Ishikawa (cell line): ENCODE measurements around the gene STX1A.

Experiments
- CREB1 ChIP-seq: IDR thresholded peaks from 2 replicates; pipeline ENCODE4 v1.6.1; 2012; ENCODE audit warnings: low read depth
- EP300 ChIP-seq: IDR thresholded peaks from 2 replicates; pipeline ENCODE4 v1.6.1; 2012; ENCODE audit warnings: borderline replicate concordance
- NFIC ChIP-seq: IDR thresholded peaks from 2 replicates; pipeline ENCODE4 v1.6.1; 2012
- TEAD4 ChIP-seq: IDR thresholded peaks from 2 replicates; pipeline ENCODE4 v1.6.1; 2012
- YY1 ChIP-seq: IDR thresholded peaks from 2 replicates; pipeline ENCODE4 v1.6.1; 2012; ENCODE audit warnings: low read depth
- TF ChIP-seq, protein P1 (sequence below): IDR thresholded peaks from 2 replicates; pipeline ENCODE4 v1.6.1; 2012
- TF ChIP-seq, protein P2 (sequence below): IDR thresholded peaks from 2 replicates; pipeline ENCODE4 v1.6.1; 2012; ENCODE audit warnings: low read depth, mild to moderate bottlenecking

DNA sequence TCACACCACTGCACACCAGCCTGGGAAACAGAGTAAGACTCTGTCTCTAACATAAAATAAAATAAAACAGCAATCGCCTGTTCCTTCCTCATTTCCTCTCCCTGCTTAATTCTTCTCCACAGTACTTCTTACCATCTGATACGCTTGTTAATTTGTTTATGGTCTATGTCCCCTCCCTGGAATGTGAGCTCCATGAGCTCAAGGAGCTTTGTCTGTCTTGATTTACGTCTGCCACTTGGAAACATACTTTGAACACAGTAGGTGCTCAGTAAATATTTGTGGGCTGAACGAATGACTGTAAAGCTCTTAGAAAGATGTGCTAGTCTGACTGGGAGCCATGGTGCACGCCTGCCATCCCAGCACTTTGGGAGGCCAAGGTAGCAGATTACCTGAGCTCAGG lies 9.1 kb upstream of the STX1A start:
- TF ChIP-seq CREB1 (no peak), EP300 (no peak), TEAD4 (0 out of 2 replicates have a peak, but pooled peaks have one; percentile 26), NFIC (no peak), YY1 (no peak)
- TF ChIP-seq, protein P1, sequence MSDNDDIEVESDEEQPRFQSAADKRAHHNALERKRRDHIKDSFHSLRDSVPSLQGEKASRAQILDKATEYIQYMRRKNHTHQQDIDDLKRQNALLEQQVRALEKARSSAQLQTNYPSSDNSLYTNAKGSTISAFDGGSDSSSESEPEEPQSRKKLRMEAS = no peak
- TF ChIP-seq, protein P2, sequence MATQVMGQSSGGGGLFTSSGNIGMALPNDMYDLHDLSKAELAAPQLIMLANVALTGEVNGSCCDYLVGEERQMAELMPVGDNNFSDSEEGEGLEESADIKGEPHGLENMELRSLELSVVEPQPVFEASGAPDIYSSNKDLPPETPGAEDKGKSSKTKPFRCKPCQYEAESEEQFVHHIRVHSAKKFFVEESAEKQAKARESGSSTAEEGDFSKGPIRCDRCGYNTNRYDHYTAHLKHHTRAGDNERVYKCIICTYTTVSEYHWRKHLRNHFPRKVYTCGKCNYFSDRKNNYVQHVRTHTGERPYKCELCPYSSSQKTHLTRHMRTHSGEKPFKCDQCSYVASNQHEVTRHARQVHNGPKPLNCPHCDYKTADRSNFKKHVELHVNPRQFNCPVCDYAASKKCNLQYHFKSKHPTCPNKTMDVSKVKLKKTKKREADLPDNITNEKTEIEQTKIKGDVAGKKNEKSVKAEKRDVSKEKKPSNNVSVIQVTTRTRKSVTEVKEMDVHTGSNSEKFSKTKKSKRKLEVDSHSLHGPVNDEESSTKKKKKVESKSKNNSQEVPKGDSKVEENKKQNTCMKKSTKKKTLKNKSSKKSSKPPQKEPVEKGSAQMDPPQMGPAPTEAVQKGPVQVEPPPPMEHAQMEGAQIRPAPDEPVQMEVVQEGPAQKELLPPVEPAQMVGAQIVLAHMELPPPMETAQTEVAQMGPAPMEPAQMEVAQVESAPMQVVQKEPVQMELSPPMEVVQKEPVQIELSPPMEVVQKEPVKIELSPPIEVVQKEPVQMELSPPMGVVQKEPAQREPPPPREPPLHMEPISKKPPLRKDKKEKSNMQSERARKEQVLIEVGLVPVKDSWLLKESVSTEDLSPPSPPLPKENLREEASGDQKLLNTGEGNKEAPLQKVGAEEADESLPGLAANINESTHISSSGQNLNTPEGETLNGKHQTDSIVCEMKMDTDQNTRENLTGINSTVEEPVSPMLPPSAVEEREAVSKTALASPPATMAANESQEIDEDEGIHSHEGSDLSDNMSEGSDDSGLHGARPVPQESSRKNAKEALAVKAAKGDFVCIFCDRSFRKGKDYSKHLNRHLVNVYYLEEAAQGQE = no peak
